Mammary epithelial cell (primary cell): ENCODE measurements around the gene EDDM13.

ENCODE experiments used
- EZH2 ChIP-seq: IDR thresholded peaks from 2 replicates; pipeline ENCODE4 v1.6.1; 2012; ENCODE audit warnings: low read length, inconsistent platforms, borderline replicate concordance
- TF ChIP-seq, protein P1 (sequence below), 2 donors: IDR thresholded peaks in 1 of 2; conservative IDR thresholded peaks in 1 of 2; 2 replicates each; pipeline ENCODE4 v1.5.1; 2011 to 2012; ENCODE audit warnings: inconsistent platforms in 2 of 2, low read length in 2 of 2, mild to moderate bottlenecking in 2 of 2, control low read depth in 1 of 2, low read depth in 1 of 2; ENCODE audit not compliant: insufficient read depth in 1 of 2; ENCODE audit errors: extremely low read depth in 1 of 2

GRCh38 chr19:56266051-56266450 lies 6.5 kb upstream of the EDDM13 start:
- TF ChIP-seq, protein P1, sequence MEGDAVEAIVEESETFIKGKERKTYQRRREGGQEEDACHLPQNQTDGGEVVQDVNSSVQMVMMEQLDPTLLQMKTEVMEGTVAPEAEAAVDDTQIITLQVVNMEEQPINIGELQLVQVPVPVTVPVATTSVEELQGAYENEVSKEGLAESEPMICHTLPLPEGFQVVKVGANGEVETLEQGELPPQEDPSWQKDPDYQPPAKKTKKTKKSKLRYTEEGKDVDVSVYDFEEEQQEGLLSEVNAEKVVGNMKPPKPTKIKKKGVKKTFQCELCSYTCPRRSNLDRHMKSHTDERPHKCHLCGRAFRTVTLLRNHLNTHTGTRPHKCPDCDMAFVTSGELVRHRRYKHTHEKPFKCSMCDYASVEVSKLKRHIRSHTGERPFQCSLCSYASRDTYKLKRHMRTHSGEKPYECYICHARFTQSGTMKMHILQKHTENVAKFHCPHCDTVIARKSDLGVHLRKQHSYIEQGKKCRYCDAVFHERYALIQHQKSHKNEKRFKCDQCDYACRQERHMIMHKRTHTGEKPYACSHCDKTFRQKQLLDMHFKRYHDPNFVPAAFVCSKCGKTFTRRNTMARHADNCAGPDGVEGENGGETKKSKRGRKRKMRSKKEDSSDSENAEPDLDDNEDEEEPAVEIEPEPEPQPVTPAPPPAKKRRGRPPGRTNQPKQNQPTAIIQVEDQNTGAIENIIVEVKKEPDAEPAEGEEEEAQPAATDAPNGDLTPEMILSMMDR (conservative IDR thresholded peaks at IDR 0.05 in 1 of 2, IDR thresholded peaks at IDR 0.05 in 1 of 2; ENCODE audit: extremely low read depth in 1 of 2, insufficient read depth in 1 of 2, low read depth in 1 of 2, low read length in 2 of 2) = no peak
- TF ChIP-seq EZH2 = no peak
